Neural progenitor cell (in vitro differentiated cells): ENCODE measurements around the gene PATZ1. TPM values are rescaled to one million over a fixed set of nuclear protein-coding genes. Genes with fewer than 3 reads are reported as not detected.

ENCODE experiments used
- DNase-seq: peaks from one replicate; pipeline ENCODE4 v3.0.0-alpha.2; 2016; ENCODE audit warnings: low spot score
- H2AFZ ChIP-seq: fragments of 200-600 bp; sonication (generic); replicated peaks from 2 replicates; pipeline ENCODE4 v1.6.1; 2016; ENCODE audit warnings: antibody characterized with exemption
- H3F3A ChIP-seq: fragments of 200-600 bp; sonication (generic); 2 replicates; pipeline ENCODE4 v1.6.1; 2016; ENCODE audit warnings: antibody characterized with exemption, low read depth
- H3K27ac ChIP-seq: fragments of 200-600 bp; sonication (generic); 2 replicates; pipeline ENCODE4 v1.5.1; 2016; ENCODE audit warnings: mild to moderate bottlenecking
- H3K27me3 ChIP-seq: fragments of 200-600 bp; sonication (generic); 2 replicates; pipeline ENCODE4 v1.6.1; 2016; ENCODE audit warnings: mild to moderate bottlenecking, moderate library complexity
- H3K36me3 ChIP-seq: fragments of 200-600 bp; sonication (generic); 2 replicates; pipeline ENCODE4 v1.5.1; 2016
- H3K4me1 ChIP-seq: fragments of 200-600 bp; sonication (generic); 2 replicates; pipeline ENCODE4 v1.6.1; 2016; ENCODE audit warnings: mixed run types
- H3K4me2 ChIP-seq: fragments of 200-600 bp; sonication (generic); 2 replicates; pipeline ENCODE4 v1.6.1; 2016
- H3K4me3 ChIP-seq: fragments of 200-600 bp; sonication (generic); 2 replicates; pipeline ENCODE4 v1.5.1; 2016
- H3K79me2 ChIP-seq: fragments of 200-600 bp; sonication (generic); 2 replicates; pipeline ENCODE4 v1.6.1; 2016; ENCODE audit warnings: low read depth
- H3K9ac ChIP-seq: fragments of 200-600 bp; sonication (generic); 2 replicates; pipeline ENCODE4 v1.6.1; 2016
- H3K9me3 ChIP-seq: fragments of 200-600 bp; sonication (generic); 2 replicates; pipeline ENCODE4 v1.5.1; 2016; ENCODE audit warnings: low read depth
- H4K20me1 ChIP-seq: fragments of 200-600 bp; sonication (generic); 2 replicates; pipeline ENCODE4 v1.6.1; 2016; ENCODE audit warnings: low read depth
- H3K27ac Mint-ChIP-seq: 3 replicates; pipeline ENCODE4 v1.8.0; 2021; ENCODE audit warnings: mixed read lengths
- H3K27me3 Mint-ChIP-seq: 2 replicates; pipeline ENCODE4 v1.8.0; 2022; ENCODE audit warnings: low read depth, mild to moderate bottlenecking, inconsistent platforms, moderate library complexity, mixed read lengths; ENCODE audit not compliant: insufficient read depth
- H3K36me3 Mint-ChIP-seq: 3 replicates; pipeline ENCODE4 v1.8.0; 2021; ENCODE audit warnings: mixed read lengths
- H3K4me1 Mint-ChIP-seq: 3 replicates; pipeline ENCODE4 v1.8.0; 2021; ENCODE audit warnings: mixed read lengths
- H3K4me3 Mint-ChIP-seq: 3 replicates; pipeline ENCODE4 v1.8.0; 2021; ENCODE audit warnings: mild to moderate bottlenecking, moderate library complexity, mixed read lengths
- H3K9me3 Mint-ChIP-seq: 3 replicates; pipeline ENCODE4 v1.8.0; 2020; ENCODE audit warnings: mixed read lengths
- CTCF ChIP-seq: fragments of 200-600 bp; sonication (generic); IDR thresholded peaks from 2 replicates; pipeline ENCODE4 v1.5.1; 2017; ENCODE audit warnings: antibody characterized with exemption, mild to moderate bottlenecking
- EZH2 ChIP-seq: fragments of 200-600 bp; sonication (generic); IDR thresholded peaks from 2 replicates; pipeline ENCODE4 v1.6.1; 2017; ENCODE audit warnings: antibody characterized with exemption, mild to moderate bottlenecking, moderate library complexity
- EZH2phosphoT487 ChIP-seq: fragments of 200-600 bp; sonication (generic); IDR thresholded peaks from 2 replicates; pipeline ENCODE4 v1.6.1; 2017; ENCODE audit warnings: antibody characterized with exemption
- total RNA-seq: library from RNA; depleted of rRNA; stranded (reverse); fragments of >200 nt; gene quantifications from 2 replicates; pipeline ENCODE4 v1.2.3, GENCODE V29; 2015; ENCODE audit warnings: low replicate concordance

The PATZ1 gene
- total RNA-seq, 1 donor from 2014 or later, result 28.6 TPM

- Histone ChIP-seq H3K79me2 (peaks cover 51% of the 10 kb centered on the region), H3K27ac (no peak overlapping the region), H3K9me3 (no peaks in the 10 kb centered on the region), H3K36me3 (peaks cover 4% of the 10 kb centered on the region), H4K20me1 (peaks cover 54% of the 10 kb centered on the region), H3K4me3 (no peak overlapping the region), H3K4me1 (peaks cover 7% of the 10 kb centered on the region), H3K9ac (no peak overlapping the region), H3F3A (no peaks in the 10 kb centered on the region), H3K27me3 (no peaks in the 10 kb centered on the region), H2AFZ (no peak overlapping the region), H3K4me2 (no peak overlapping the region)
- DNase-seq, result no peak
- Mint-ChIP-seq H3K4me3 (no peak overlapping the region), H3K27ac (peak overlapping the region; percentile 46), H3K4me1 (no peaks in the 10 kb centered on the region), H3K36me3 (peaks cover 60% of the 10 kb centered on the region), H3K27me3 (peaks cover 4% of the 10 kb centered on the region), H3K9me3 (no peaks in the 10 kb centered on the region)
- no peak for TF ChIP-seq CTCF
- TF ChIP-seq EZH2, result no peak
- TF ChIP-seq EZH2phosphoT487, result no peak
Measured at GRCh38 chr22:31332010-31332409, 14.1 kb downstream of the PATZ1 start.

GRCh38 chr22:31329453-31330215 lies 16.5 kb downstream of the PATZ1 start:
- no peak for TF ChIP-seq EZH2phosphoT487
- TF ChIP-seq CTCF, result no peak
- TF ChIP-seq EZH2, result no peak
- Histone ChIP-seq H3K9me3 (no peaks in the 10 kb centered on the region), H4K20me1 (peaks cover 53% of the 10 kb centered on the region), H3K4me3 (no peak overlapping the region), H3K36me3 (peaks cover 4% of the 10 kb centered on the region), H3K9ac (no peak overlapping the region), H2AFZ (no peak overlapping the region), H3K27me3 (no peaks in the 10 kb centered on the region), H3K4me1 (peaks cover 7% of the 10 kb centered on the region), H3K27ac (no peak overlapping the region), H3K79me2 (peaks cover 38% of the 10 kb centered on the region), H3F3A (peaks cover 3% of the 10 kb centered on the region), H3K4me2 (no peak overlapping the region)
- Mint-ChIP-seq H3K36me3 (peaks cover 58% of the 10 kb centered on the region), H3K9me3 (no peaks in the 10 kb centered on the region), H3K4me1 (no peaks in the 10 kb centered on the region), H3K27me3 (peaks cover 6% of the 10 kb centered on the region), H3K4me3 (no peak overlapping the region), H3K27ac (no peak overlapping the region)
- DNase-seq, result no peak

- Histone ChIP-seq H3F3A (peaks cover 3% of the 10 kb centered on the region), H3K9ac (no peak overlapping the region), H3K4me3 (no peak overlapping the region), H2AFZ (no peak overlapping the region), H3K36me3 (peaks cover 4% of the 10 kb centered on the region), H3K9me3 (no peaks in the 10 kb centered on the region), H3K79me2 (peaks cover 35% of the 10 kb centered on the region), H3K27ac (no peak overlapping the region), H3K27me3 (no peaks in the 10 kb centered on the region), H3K4me1 (peaks cover 7% of the 10 kb centered on the region), H3K4me2 (no peak overlapping the region), H4K20me1 (peaks cover 53% of the 10 kb centered on the region)
- Mint-ChIP-seq H3K9me3 (no peaks in the 10 kb centered on the region), H3K27ac (no peak overlapping the region), H3K36me3 (peaks cover 56% of the 10 kb centered on the region), H3K4me3 (no peak overlapping the region), H3K27me3 (peaks cover 6% of the 10 kb centered on the region), H3K4me1 (no peaks in the 10 kb centered on the region)
- TF ChIP-seq EZH2phosphoT487, result no peak
- no peak for TF ChIP-seq EZH2
- TF ChIP-seq CTCF, result no peak
- DNase-seq, result no peak
Measured at GRCh38 chr22:31329029-31329428, 17.1 kb downstream of the PATZ1 start.
